ENCODE data around the gene SETX.

SETX gene

GRCh38 chr9:132247942-132248341 lies 106.8 kb downstream of the SETX start:
- CTCF ChIA-PET = interaction anchor here (2.1 kb wide), 1 partner anchor 11 kb away, joined by 4 read pairs; no protein-coding TSS in a partner anchor
- no peak for TF ChIP-seq BHLHE40 (IDR thresholded peaks at IDR 0.05; ENCODE audit: borderline replicate concordance)
- TF ChIP-seq TARDBP (IDR thresholded peaks at IDR 0.05) = no peak
- TF ChIP-seq LEF1 (IDR thresholded peaks at IDR 0.05; ENCODE audit: borderline replicate concordance) = no peak
- no peak for TF ChIP-seq SUZ12 (IDR thresholded peaks at IDR 0.05)
- TF ChIP-seq ZNF384 (IDR thresholded peaks at IDR 0.05) = no peak
- TF ChIP-seq NFRKB (IDR thresholded peaks at IDR 0.05) = no peak
- no peak for TF ChIP-seq ELF4 (IDR thresholded peaks at IDR 0.05)
- TF ChIP-seq SP1 (IDR thresholded peaks at IDR 0.05) = no peak
- TF ChIP-seq FOXK2 (IDR thresholded peaks at IDR 0.05) = no peak
- TF ChIP-seq FOXA1 (IDR thresholded peaks at IDR 0.05) = no peak
- TF ChIP-seq ARNT (IDR thresholded peaks at IDR 0.05) = no peak
- TF ChIP-seq HDGF (IDR thresholded peaks at IDR 0.05; ENCODE audit: borderline replicate concordance) = no peak
- POLR2A ChIA-PET = no interaction called here
- DNase-seq (ENCODE audit: extremely low spot score) = no peak

- TF ChIP-seq SP1 (IDR thresholded peaks at IDR 0.05) = no peak
- no peak for TF ChIP-seq CTBP1 (IDR thresholded peaks at IDR 0.05; ENCODE audit: borderline replicate concordance)
- CTCF ChIA-PET = interaction anchor here (1.7 kb wide), 1 partner anchor 14 kb away, joined by 4 read pairs; no protein-coding TSS in a partner anchor
- DNase-seq (ENCODE audit: extremely low spot score) = no peak
- POLR2A ChIA-PET = no interaction called here
Observed at GRCh38 chr9:132245465-132245864, 109.3 kb downstream of the SETX start.

- no peak for TF ChIP-seq PKNOX1 (IDR thresholded peaks at IDR 0.05)
- no peak for TF ChIP-seq ELF4 (IDR thresholded peaks at IDR 0.05)
- TF ChIP-seq HDGF (IDR thresholded peaks at IDR 0.05; ENCODE audit: borderline replicate concordance) = no peak
- TF ChIP-seq BHLHE40 (IDR thresholded peaks at IDR 0.05; ENCODE audit: borderline replicate concordance) = no peak
- TF ChIP-seq LEF1 (IDR thresholded peaks at IDR 0.05; ENCODE audit: borderline replicate concordance) = no peak
- no peak for TF ChIP-seq SUZ12 (IDR thresholded peaks at IDR 0.05)
- TF ChIP-seq FOXA1 (IDR thresholded peaks at IDR 0.05) = no peak
- TF ChIP-seq CTBP1 (IDR thresholded peaks at IDR 0.05; ENCODE audit: borderline replicate concordance) = no peak
- no peak for TF ChIP-seq ZNF384 (IDR thresholded peaks at IDR 0.05)
- ChIA-PET CTCF (interaction anchor here (1.7 kb wide), 1 partner anchor 15 kb away, joined by 4 read pairs; no protein-coding TSS in a partner anchor), POLR2A (no interaction called here)
- no peak for DNase-seq (ENCODE audit: extremely low spot score)
Observed at GRCh38 chr9:132244582-132245455, 110.0 kb downstream of the SETX start.

GRCh38 chr9:132243156-132244074 lies 111.4 kb downstream of the SETX start:
- TF ChIP-seq L3MBTL2 (conservative IDR thresholded peaks at IDR 0.05) (no peak), TARDBP (IDR thresholded peaks at IDR 0.05) (no peak), CTBP1 (IDR thresholded peaks at IDR 0.05; ENCODE audit: borderline replicate concordance) (no peak), FOXM1 (IDR thresholded peaks at IDR 0.05; ENCODE audit: borderline replicate concordance) (no peak), HDGF (IDR thresholded peaks at IDR 0.05; ENCODE audit: borderline replicate concordance) (no peak), BHLHE40 (IDR thresholded peaks at IDR 0.05; ENCODE audit: borderline replicate concordance) (no peak), ZNF384 (IDR thresholded peaks at IDR 0.05) (no peak), SP1 (IDR thresholded peaks at IDR 0.05) (no peak), FOXA1 (IDR thresholded peaks at IDR 0.05) (no peak), LEF1 (IDR thresholded peaks at IDR 0.05; ENCODE audit: borderline replicate concordance) (no peak), ELF4 (IDR thresholded peaks at IDR 0.05) (no peak), ARNT (IDR thresholded peaks at IDR 0.05) (no peak), SUZ12 (IDR thresholded peaks at IDR 0.05) (no peak)
- POLR2A ChIA-PET = no interaction called here
- DNase-seq (ENCODE audit: extremely low spot score) = no peak
- CTCF ChIA-PET = interaction anchor here (0.6 kb wide), 1 partner anchor 143 kb away, joined by 4 read pairs; no protein-coding TSS in a partner anchor

- no peak for DNase-seq (ENCODE audit: extremely low spot score)
- TF ChIP-seq LEF1 (IDR thresholded peaks at IDR 0.05; ENCODE audit: borderline replicate concordance) (no peak), BHLHE40 (IDR thresholded peaks at IDR 0.05; ENCODE audit: borderline replicate concordance) (no peak), ZNF384 (IDR thresholded peaks at IDR 0.05) (no peak), ELF4 (IDR thresholded peaks at IDR 0.05) (no peak), FOXM1 (IDR thresholded peaks at IDR 0.05; ENCODE audit: borderline replicate concordance) (no peak), ARNT (IDR thresholded peaks at IDR 0.05) (no peak), L3MBTL2 (conservative IDR thresholded peaks at IDR 0.05) (no peak), TARDBP (IDR thresholded peaks at IDR 0.05) (no peak), FOXK2 (IDR thresholded peaks at IDR 0.05) (no peak), NFRKB (IDR thresholded peaks at IDR 0.05) (no peak), HDGF (IDR thresholded peaks at IDR 0.05; ENCODE audit: borderline replicate concordance) (no peak), FOXA1 (IDR thresholded peaks at IDR 0.05) (no peak), PKNOX1 (IDR thresholded peaks at IDR 0.05) (no peak), SP1 (IDR thresholded peaks at IDR 0.05) (no peak)
- ChIA-PET POLR2A (no interaction called here), CTCF (interaction anchor here (0.6 kb wide), 1 partner anchor 143 kb away, joined by 4 read pairs; no protein-coding TSS in a partner anchor)
Observed at GRCh38 chr9:132242621-132243155, 112.1 kb downstream of the SETX start.
